GM18511 (cell line): ENCODE data around the gene GCGR.
"Not testable (repeated sequence)": the region's sequence is repeated elsewhere in the genome, so short reads cannot be mapped to it uniquely, and the experiment has no call there.

Experiments used
- ATAC-seq: cut with Tn5 transposase; IDR thresholded peaks from one replicate; pipeline ENCODE4 v1.9.1; 2021; ENCODE audit warnings: mild to moderate bottlenecking, moderate library complexity; ENCODE audit not compliant: unreplicated experiment

GCGR gene

DNA sequence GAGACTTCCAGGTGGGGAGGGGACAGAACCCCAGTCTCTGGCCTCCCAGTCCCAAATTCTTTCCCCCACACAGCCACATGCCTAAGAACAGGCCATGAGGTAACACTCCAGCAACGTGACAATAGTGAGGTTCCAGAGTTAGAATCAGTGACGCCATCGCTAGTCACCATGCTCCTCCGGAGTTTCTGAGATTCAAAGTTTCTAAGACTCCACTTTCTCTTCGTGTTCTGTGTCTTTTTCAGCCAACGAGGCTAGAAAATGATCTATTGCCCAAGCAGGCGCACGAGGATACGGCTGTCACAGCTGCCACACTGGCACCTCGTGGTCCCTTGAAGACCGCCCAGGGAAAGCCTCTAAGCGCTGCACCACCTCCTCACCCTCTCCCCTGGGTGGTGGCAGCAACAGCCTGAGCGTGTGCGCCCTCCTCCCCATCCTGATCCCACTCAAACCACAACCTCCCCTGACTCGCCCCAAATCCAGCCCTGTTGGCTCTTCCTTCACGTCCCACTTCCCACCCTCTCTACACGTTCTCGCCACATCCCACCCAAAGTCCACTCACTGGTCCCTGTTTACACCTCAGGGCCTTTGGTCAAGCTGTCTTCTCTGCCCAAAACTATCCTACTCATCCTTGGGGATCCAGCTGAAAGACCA lies 28.1 kb downstream of the GCGR start:
- ATAC-seq = no peak

DNA sequence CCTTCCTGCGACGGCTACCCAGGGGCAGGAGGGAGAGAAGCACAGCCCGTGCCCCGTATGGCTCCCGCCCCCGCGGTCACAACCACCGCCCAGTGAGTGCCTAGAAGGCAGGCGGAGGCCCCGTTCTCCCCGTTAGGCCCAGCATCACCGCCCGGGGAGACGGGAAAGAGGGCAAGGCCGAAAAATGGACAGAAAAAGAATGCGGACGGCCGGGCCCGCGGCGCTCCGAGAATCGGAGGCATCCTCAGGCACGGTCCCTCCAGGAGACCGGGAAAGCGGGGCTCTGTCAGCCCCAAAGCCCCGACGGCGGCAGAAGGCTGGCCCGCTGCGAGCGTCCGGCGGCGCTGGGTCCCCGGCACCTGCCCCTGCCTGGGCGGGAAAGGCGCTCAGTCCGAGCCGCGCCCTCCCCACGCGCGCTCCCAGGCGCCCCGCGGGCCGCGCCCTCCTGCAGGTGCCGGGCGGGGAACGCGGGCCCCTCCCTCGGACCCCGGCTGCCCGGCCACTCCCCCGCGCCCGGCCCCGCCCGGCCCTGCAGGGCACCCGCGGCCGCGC lies 28.7 kb downstream of the GCGR start:
- ATAC-seq = peak; percentile 73

DNA sequence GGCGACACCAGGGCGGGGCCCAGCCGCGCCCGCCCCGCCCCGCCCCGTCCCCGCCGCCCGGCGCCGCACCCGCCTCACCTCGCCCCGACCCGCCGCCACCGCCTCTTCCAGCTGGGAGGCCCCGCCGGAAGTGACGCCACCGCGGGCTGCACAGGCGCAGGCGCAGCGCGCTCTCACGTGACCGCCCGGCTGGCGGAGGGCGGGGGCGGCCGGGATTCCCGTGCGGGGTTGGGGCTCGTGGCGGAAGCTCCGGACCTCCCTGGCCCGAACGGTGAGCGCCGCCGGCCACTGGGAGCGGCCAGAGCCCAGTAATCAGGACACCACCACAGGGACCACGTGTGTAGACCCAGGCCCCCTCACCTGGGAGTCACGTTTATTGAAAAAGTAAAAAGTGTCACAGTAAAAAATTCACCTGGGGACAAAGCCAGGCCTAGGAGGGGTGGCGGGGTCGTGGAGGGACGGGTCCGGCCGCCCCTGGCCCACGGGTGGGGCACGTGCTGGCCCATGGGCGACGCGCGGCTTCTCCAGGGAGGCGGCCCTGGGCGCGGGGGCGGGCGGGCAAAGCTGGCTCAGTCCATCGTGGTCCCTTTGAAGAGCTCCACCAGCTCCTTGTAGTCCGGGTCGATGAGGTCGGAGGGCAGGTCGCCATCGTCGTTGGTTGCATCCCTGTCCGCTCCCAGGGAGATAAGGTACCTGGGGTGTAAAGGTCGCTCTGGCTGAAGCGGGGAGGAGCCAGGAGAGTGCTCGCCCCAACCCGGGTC lies 29.4 kb downstream of the GCGR start, which contains the start of gene MCRIP1:
MCRIP1 (minus strand) TSS at position 132 of the 761 bp plus-strand sequence. CDS start 8,785 bp downstream, outside the sequence.
- ATAC-seq = peak; percentile 78

DNA sequence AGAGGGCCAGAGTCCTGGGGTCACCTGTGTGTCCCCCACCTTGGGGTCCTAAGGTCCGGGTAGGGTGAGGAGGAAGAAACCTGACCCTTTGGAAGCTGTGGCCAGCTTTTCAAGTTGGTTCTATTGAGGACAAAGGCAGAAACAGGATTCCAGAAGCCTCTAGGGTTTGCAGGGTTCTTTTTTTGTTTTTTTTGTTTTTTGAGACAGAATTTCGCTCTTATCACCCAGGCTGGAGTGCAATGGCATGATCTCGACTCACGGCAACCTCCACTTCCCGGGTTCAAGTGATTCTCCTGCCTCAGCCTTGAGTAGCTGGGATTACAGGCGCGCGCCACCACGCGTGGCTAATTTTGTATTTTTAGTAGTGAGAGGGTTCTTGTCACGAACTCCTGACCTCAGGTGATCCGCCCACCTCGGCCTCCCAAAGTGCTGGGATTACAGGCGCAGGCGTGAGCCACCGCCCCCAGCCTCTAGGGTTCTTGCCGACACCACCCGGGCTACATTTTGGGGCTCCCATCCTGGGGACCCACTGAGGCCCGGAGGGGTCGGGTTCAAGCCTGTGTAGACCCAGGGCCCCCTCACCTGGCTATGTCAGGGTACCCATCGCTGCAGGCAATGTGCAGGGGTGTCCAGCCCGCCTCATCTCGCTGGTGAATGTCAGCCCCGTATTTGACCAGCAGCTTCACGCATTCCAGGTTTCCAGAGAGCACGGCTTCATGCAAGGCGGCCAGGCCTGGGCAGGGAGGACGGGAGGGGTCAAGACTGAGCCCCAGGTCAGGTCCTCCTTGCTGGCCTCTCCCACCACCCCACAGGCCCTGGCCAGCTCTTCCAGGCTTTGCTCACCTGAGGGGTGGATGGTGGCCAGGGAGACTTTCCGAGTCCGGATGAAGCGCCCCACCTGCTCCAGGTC lies 30.2 kb downstream of the GCGR start:
- ATAC-seq = no peak

DNA sequence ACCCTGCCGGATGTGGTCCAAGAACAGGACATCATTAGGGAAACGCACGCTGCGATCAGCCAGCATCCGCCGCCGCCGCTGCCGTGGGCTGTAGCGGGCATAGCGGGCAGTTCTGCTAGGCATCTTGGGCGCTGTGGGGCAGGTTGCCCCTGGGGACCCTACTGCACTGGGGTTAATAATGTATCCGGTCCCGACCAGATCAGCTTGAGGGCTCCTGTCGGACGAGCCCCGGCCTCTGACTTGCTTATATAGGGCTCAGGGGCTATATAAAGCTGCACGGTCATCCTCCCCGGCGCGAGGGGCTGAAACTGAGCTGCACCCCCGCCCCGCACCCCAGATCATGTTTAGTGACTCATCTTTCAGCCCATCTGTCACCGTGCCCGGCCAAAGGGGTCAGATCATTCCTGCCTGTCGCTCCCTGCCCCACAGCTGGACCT lies 30.9 kb downstream of the GCGR start, which contains the start of gene PPP1R27:
PPP1R27 (minus strand) TSS at position 220 of the 437 bp plus-strand sequence; CDS start at position 123, 97 bp downstream.
- no peak for ATAC-seq

DNA sequence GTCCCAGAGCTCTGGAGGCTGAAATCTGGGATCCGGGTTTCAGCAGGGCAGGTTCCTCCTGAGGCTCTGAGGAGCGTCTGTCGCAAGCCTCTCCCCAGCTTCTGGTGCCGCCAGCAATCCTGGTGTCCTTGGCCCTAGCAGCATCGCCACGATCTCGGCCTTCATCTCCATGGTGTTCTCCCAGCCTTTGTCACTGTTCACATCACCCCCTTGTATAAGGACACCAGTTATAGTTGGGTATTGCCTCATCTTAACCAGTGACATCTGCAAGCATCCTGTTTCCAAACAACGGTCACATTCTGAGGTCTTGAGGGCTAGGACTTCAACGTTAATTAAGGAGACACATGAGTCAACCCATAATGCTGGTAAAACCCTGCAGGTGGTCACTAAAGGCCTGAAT lies 33.7 kb downstream of the GCGR start:
- no peak for ATAC-seq

DNA sequence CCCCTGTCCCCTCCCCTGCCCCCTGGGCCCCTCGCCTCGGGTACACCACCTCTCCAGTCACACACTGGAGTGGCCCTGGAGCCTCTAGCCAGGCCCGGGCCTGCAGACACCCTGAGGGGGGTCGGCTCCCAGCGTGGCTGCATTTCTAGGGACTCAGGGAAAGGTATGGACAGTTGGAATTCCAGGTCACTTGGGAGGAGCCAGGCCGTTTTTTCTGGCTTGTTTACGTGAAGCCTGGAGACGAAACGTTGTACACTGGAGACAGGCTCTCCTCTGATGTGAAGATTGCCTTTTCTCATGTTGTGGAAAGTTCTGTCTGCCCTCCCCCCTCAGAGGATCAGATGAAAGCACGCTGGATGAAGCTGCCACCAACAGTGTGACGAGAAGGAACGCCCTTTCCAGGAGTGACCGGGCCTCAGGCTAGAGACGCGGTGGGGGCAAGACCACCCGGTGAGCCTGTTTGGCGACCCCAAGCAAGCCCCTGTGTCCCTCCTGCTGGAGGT lies 34.9 kb downstream of the GCGR start:
- no peak for ATAC-seq

DNA sequence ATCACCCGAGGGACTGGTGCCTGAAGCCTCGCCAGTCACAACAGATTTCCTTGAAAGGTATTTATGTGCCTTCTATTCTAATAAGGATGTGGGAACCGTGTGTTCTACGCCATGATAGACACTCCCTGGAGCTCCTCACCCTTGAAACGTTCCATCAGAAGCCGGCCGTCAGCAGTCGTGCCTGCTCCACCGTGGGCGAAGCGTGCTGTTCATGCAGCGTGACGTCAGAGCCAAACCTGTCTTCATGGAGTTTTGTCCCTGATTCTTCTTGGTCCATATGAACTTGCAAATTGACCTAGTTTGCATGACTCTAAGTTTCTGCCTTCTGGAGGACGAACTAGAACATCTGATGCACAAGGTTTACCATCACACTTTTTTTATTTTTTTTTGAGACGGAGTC lies 35.4 kb downstream of the GCGR start:
- ATAC-seq = no peak

DNA sequence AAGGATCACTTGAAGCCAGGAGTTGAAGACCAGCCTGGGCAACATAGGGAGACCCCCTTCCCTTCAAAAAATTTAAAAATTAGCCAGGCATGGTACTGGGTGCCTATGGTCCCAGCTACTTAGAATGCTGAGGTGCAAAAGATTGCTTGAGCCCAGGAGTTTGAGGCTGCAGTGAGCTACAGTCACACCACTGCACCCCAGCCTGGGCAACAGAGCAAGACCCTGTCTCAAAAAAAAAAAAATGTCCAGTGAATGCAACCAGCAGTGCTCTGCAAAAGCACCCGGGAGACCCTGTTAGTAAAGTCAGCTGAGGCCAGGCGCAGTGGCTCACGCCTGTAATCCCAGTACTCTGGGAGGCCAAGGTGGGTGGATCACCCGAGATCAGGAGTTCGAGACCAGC lies 36.1 kb downstream of the GCGR start:
- not testable (repeated sequence) for ATAC-seq

DNA sequence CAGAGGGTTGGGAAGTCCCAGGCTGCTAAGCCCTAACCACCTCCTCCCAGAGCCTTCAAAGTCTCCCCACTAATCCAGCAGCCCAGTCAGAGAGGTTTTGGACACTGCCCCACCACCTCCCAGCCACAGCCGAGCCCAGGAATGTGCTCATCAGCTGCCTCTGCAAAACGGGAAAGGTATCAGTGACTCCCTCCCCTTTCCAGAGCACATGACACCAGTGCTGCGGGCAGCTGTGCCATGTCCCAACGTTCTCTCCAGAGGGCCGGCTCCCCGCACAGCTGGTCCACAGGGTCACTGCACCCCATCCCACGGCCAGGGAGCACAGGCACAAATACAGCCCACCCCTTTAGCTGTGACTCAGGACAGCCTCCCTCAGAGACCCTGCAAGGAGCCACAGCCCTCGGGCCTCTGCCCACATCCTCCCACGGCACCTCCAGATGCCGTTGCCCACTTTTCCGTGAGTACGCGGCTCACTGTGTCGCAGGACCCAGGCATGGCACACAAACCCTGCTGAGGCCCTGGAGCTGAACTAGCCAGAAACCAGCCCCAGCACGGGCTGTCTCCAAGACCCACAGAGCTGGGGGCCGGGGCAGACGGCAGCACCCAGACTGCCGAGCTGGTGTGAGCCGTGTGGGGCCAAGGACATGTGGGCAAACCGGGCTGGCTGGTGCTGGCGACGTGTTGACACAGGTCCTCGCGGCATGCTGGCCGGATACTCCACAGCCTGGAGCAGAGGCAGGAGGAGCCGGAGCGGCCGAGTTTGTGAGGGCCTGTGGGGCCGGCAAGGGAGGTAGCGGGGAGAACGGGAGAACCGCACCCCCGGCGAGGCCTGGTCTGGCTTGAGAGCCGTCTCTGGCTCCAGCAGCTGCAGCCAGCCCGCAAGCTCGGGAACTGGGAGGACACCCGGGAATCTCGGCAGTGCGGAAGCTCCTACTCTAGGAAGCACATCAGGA lies 37.2 kb downstream of the GCGR start:
- ATAC-seq = no peak

DNA sequence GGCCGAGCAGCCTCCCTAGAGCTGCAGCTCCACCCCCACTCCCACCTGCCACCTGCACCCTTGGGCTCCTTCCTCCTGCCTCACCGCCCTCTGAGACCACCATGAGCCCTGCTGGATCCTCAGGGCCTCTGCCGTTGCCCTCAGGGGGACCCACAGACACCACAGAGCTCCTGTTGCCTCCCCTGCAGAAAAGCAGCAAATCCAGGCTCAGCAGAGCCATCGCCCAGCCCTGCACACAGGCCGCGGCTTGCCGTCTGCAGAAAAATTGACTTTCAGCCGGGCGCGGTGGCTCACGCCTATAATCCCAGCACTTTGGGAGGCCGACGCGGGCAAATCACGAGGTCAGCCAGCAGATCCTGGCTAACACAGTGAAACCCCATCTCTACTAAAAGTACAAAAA lies 37.9 kb downstream of the GCGR start:
- no peak for ATAC-seq

DNA sequence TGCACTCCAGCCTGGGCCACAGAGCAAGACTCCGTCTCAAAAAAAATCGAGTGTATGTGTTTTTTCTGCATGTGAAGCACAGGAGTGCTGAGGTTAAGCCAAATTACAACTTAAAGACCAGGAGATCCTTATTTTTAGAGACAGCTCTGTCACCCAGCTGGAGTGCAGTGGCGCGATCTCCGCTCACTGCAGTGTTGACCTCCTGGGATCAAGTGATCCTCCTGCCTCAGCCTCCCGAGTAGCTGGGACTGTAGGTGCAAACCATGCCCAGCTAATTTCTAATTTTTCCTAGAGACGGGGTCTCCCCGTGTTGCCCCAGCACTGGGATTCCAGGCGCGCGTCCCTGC lies 38.4 kb downstream of the GCGR start:
- no peak for ATAC-seq

DNA sequence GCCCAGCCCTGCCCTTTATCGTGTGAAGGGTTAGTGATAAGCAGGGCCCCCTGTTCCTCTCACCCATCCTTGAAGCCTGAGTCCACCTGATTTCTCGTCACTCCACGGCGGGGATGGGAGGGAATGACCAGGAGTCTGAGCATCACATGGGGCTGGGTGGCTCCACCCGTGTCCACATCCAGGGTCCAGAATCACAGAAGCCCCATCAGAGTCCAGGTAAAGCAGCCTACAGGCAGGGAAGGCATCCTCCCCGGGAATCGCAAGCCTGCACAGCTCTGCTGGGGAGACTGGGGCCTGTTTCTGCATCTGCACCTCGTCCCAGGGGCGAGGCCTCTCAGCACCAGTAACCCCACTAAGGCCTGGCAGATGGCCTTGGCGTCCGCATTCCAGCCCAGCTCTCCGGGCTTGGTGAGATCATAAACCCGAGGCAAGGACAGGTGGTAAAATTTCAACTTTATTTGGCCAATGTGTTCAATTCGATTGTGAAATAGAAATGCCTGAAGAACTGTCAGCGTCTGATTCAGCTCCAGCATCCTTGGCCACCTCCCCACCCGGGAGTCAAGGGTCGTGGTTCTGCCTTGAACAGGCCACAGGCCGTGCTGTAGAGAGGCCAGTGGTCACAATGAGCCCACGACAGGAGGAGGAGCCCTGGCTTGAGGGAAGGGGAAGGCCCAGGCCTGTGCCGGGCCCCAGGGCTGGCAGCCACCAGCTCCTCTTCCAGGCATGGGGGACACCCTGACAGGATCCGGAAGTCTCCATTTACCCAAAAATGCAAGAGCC lies 39.0 kb downstream of the GCGR start:
- no peak for ATAC-seq

DNA sequence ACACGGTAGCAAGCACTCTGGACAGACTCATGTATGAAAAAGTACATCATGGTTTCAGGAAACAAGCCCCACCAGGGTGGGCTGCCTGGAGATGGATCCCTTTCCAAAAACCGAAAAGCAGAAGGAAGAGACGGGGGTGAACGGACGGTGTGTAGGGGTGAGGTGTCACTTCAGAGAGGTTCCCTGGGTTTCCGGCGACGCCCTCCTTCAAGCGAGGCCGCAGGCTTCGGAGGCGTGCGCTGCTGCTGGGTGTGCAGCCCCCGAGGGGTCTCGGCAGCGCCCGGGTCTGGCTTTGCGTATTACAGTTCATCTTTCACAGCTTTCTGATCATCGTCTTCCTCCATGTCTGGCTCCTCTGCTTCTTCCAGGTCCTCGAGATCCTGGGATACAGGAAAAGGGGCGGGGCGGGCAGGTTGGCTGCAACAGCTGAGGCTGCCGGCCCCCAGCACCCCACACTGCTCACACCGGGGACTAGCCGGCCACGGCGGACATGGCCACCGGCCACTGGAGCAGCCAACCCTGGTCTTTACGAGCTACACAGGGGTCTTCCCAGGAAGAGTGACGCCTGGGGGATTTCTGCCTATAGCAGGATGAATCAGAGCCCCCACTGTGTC lies 39.9 kb downstream of the GCGR start:
- ATAC-seq = no peak

DNA sequence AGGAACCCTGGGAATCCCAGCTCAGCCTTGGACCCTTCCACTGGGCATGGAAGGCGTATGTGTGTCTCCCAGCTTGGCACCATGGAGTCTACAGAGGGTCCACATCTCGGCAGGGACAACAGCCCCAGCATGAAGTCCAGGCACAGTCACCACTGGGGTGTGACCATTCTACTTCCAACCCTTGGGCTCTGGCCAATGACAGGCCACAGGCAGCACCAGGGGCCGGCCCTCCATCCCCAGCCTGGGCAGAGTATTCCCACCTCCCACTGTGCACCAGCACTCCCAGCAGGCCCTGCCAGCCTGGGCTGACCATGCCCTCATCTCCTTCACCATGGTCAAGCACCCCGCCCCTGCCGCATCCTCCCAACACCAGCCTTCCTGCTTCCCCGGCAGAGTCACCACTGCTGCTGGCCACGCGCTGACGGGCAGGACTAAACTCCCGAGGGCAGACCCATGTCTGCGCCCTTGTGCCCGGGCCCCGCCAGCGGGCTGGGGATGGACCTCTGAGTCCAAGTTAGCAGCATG lies 40.4 kb downstream of the GCGR start:
- ATAC-seq = no peak

DNA sequence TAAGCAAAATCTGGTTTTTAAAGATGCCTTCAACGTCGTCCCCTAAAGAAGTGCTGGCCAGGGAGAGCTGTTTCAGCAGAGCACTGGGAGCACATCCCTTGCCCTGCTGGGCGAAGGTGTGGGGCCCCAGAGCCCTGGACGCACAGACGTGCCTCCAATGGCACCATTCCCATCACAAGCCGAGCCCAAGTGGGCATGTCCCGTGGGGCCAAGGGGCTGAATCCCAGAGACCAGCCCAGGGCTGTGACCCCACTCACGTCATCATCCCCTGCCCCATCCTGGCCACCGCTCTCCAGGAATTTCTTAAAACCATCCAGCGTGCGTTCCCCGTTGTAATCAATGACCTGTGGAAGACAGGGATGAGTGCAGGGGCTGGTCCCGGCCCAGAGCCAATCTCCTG lies 40.9 kb downstream of the GCGR start:
- no peak for ATAC-seq

DNA sequence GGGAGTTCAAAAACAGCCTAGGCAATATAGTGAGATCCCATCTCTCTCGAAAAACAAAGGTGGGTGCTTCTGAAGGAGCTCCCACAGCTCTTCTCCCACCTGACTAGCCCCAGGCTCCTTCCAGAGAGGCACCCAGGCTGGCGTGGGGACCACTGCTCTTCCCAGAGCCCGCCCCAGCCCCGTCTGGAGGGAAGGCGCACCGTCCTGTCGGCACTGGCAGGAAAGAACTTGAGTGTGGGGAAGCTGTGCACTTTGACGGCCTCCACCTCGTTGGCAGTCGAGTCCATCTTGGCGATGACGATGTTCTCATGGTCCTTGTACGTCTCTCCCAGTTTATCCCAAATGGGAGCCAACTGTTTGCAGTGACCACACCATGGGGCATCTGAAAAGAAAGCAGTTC lies 41.4 kb downstream of the GCGR start:
- ATAC-seq = no peak
